Central memory CD8-positive, alpha-beta T cell (primary cell): ENCODE data around the gene METTL6.
"Not testable (repeated sequence)": the region's sequence is repeated elsewhere in the genome, so short reads cannot be mapped to it uniquely, and the experiment has no call there.

Source experiments
- ATAC-seq: fragments of 150-1000 bp; cut with Tn5 transposase; replicated peaks from 2 replicates; pipeline ENCODE4 v1.10.0; 2022; ENCODE audit warnings: mild to moderate bottlenecking, moderate FRiP score, moderate number of reproducible peaks; ENCODE audit not compliant: poor library complexity, severe bottlenecking; ENCODE audit errors: extremely low read depth
- DNase-seq, 2 donors: peaks; one replicate each; pipeline ENCODE4 v3.0.0; 2021; ENCODE audit warnings: low spot score in 2 of 2
- H3K27ac Mint-ChIP-seq: one replicate; pipeline ENCODE4 v1.8.0; 2022; ENCODE audit warnings: low read depth, mild to moderate bottlenecking, moderate library complexity, mixed read lengths
- H3K27me3 Mint-ChIP-seq: one replicate; pipeline ENCODE4 v1.8.0; 2022; ENCODE audit warnings: mixed read lengths
- H3K36me3 Mint-ChIP-seq: one replicate; pipeline ENCODE4 v1.8.0; 2022; ENCODE audit warnings: mild to moderate bottlenecking, moderate library complexity, mixed read lengths; ENCODE audit not compliant: insufficient read depth
- H3K4me1 Mint-ChIP-seq: one replicate; pipeline ENCODE4 v1.8.0; 2022; ENCODE audit warnings: mixed read lengths
- H3K4me3 Mint-ChIP-seq: one replicate; pipeline ENCODE4 v1.8.0; 2022; ENCODE audit warnings: mild to moderate bottlenecking, moderate library complexity, mixed read lengths
- H3K9me3 Mint-ChIP-seq: one replicate; pipeline ENCODE4 v1.8.0; 2022; ENCODE audit warnings: mixed read lengths

METTL6 gene

DNA sequence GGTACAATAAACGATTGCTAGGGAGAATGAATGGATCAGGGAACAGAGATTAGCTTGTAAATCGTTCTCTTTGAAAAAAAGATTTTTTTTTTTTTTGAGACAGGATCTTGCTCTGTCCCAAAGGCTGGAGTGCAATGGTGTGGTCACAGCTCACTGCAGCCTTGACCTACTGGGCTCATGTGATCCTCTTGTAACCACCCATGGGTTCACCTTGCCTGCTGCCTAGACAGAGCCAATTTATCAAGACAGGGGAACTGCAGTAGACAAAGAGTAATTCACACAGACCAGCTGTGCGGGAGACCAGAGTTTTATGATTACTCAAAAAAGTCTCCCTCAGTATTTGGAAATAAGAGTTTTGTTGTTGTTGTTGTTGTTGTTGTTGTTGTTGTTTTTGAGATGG is 39.6 kb downstream of the METTL6 start:
- Mint-ChIP-seq H3K27ac (no peak overlapping the region), H3K4me3 (no peak overlapping the region), H3K4me1 (peaks cover 7% of the 10 kb centered on the region), H3K9me3 (no peaks in the 10 kb centered on the region), H3K36me3 (no peaks in the 10 kb centered on the region), H3K27me3 (no peaks in the 10 kb centered on the region)
- ATAC-seq (no peak), DNase-seq (no peak)

DNA sequence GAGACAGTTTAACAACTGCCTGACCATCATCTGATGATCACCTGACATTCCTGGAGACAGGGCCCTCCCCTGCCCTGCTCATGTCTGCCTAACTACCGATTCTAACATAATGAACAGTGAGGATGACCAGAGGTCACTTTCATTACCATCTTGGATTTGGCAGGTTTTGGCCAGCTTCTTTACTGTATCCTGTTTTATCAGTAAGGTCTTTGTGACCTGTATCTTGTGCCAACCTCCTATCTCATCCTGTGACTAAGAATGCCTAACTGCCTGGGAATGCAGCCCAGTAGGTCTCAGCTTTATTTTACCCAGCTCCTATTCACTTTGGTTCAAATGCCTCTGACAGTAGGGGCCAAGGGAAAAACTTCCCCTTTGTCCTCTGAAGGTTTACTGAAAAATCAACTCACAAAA is 40.2 kb downstream of the METTL6 start:
- H3K27ac Mint-ChIP-seq: no peak overlapping the region
- no peaks in the 10 kb centered on the region for H3K9me3 Mint-ChIP-seq
- no peaks in the 10 kb centered on the region for H3K36me3 Mint-ChIP-seq
- H3K4me1 Mint-ChIP-seq: peaks cover 7% of the 10 kb centered on the region
- DNase-seq: no peak
- no peak overlapping the region for H3K4me3 Mint-ChIP-seq
- ATAC-seq: no peak
- no peaks in the 10 kb centered on the region for H3K27me3 Mint-ChIP-seq

GRCh38 chr3:15386654-15386955 is 40.7 kb downstream of the METTL6 start:
- H3K27ac Mint-ChIP-seq, H3K27me3 Mint-ChIP-seq, H3K4me3 Mint-ChIP-seq, H3K4me1 Mint-ChIP-seq, H3K9me3 Mint-ChIP-seq, DNase-seq, ATAC-seq, H3K36me3 Mint-ChIP-seq: not testable (repeated sequence)

DNA sequence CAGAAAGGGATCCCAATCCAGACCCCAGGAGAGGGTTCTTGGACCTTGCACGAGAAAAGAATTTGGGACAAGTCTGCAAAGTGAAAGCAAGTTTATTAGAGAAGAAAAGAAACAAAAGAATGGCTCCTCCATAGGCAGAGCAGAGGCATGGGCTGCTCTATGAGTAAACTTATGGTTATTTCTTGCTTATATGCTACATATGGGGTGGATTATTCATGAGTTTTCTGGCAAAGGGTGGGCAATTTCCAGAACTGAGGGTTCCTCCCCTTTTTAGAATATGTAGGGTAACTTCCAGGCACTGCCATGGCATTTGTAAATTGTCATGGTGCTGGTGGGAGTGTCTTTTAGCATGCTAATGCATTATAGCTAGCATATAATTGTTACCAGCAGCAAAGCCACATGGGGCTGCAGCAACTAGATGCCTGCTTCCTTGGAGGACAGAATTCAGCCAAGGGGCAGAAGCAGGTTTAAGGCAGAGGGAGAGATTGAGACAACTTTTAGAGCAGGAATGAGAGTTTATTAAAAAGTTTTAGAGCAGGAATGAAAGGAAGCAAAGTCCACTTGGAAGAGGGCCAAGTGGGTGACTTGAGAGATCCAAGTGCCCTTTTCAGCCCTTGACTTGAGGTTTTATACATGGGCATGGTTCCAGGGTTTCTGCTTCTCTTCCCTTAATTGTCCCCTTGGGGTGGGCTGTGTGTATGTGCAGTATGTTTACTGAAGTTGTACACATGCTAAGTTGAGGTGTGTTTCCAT is 41.3 kb downstream of the METTL6 start:
- DNase-seq: no peak
- Mint-ChIP-seq H3K4me1 (peaks cover 7% of the 10 kb centered on the region), H3K27me3 (no peaks in the 10 kb centered on the region), H3K36me3 (no peaks in the 10 kb centered on the region), H3K27ac (peak overlapping the region; percentile 48), H3K9me3 (no peaks in the 10 kb centered on the region), H3K4me3 (no peak overlapping the region)
- no peak for ATAC-seq

- not testable (repeated sequence) for H3K9me3 Mint-ChIP-seq, H3K27me3 Mint-ChIP-seq, H3K36me3 Mint-ChIP-seq, H3K4me3 Mint-ChIP-seq, DNase-seq, H3K4me1 Mint-ChIP-seq, ATAC-seq
- peak overlapping the region; percentile 48 for H3K27ac Mint-ChIP-seq
Observed at GRCh38 chr3:15385238-15385695, 42.1 kb downstream of the METTL6 start.

DNA sequence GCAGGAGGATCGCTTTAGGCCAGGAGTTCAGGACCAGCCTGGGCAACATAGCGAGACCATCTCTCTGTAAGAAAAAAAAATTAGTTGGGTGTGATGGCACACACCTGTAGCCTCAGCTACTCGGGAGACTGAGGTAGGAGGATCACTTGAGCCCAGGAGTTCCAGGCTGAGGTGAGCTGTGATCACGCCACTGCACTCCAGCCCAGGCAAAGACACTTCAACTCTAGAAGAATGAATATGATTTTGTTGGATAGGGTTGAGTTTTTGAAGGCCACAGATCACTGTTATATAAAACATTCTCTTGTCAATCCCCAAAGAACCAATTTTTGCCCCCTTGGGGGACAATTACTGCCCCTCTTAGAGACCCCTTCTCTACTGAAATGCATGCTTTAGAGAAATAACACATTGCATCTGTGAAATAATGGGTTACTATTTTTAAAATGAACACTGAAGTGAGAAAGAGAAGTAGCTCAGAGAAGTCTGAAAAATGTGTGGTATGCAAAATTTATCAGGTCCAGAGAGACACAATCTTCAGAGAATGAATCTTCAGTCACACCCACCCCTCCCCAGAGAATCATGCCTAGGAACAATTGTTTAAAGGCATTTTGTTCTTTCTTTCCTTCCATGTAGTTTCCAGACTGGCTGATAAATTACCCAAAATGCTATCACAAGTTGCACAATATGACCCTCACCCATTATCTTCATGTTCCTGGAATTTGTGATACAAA is 42.7 kb downstream of the METTL6 start:
- H3K36me3 Mint-ChIP-seq: no peaks in the 10 kb centered on the region
- H3K4me3 Mint-ChIP-seq: no peak overlapping the region
- no peaks in the 10 kb centered on the region for H3K27me3 Mint-ChIP-seq
- ATAC-seq: no peak
- H3K4me1 Mint-ChIP-seq: peaks cover 7% of the 10 kb centered on the region
- no peaks in the 10 kb centered on the region for H3K9me3 Mint-ChIP-seq
- peak overlapping the region; percentile 32 for H3K27ac Mint-ChIP-seq
- no peak for DNase-seq

GRCh38 chr3:15382405-15382923 is 44.9 kb downstream of the METTL6 start:
- Mint-ChIP-seq H3K4me3 (no peak overlapping the region), H3K4me1 (peaks cover 16% of the 10 kb centered on the region), H3K27me3 (no peaks in the 10 kb centered on the region), H3K36me3 (peaks cover 6% of the 10 kb centered on the region), H3K9me3 (no peaks in the 10 kb centered on the region), H3K27ac (no peak overlapping the region)
- ATAC-seq (no peak), DNase-seq (no peak)

GRCh38 chr3:15380980-15381890 is 46.1 kb downstream of the METTL6 start:
- Mint-ChIP-seq H3K4me1 (peaks cover 15% of the 10 kb centered on the region), H3K9me3 (no peaks in the 10 kb centered on the region), H3K27me3 (no peaks in the 10 kb centered on the region), H3K36me3 (peaks cover 6% of the 10 kb centered on the region), H3K4me3 (no peak overlapping the region), H3K27ac (no peak overlapping the region)
- no peak for DNase-seq
- no peak for ATAC-seq

GRCh38 chr3:15377961-15378791 is 49.2 kb downstream of the METTL6 start:
- H3K4me1 Mint-ChIP-seq: peaks cover 16% of the 10 kb centered on the region
- ATAC-seq (peak; percentile 95), DNase-seq (peak; percentile 89 to 94)
- H3K4me3 Mint-ChIP-seq: peak overlapping the region; percentile 20
- no peaks in the 10 kb centered on the region for H3K27me3 Mint-ChIP-seq
- H3K27ac Mint-ChIP-seq: peak overlapping the region; percentile 92
- H3K9me3 Mint-ChIP-seq: no peaks in the 10 kb centered on the region
- peaks cover 6% of the 10 kb centered on the region for H3K36me3 Mint-ChIP-seq

DNA sequence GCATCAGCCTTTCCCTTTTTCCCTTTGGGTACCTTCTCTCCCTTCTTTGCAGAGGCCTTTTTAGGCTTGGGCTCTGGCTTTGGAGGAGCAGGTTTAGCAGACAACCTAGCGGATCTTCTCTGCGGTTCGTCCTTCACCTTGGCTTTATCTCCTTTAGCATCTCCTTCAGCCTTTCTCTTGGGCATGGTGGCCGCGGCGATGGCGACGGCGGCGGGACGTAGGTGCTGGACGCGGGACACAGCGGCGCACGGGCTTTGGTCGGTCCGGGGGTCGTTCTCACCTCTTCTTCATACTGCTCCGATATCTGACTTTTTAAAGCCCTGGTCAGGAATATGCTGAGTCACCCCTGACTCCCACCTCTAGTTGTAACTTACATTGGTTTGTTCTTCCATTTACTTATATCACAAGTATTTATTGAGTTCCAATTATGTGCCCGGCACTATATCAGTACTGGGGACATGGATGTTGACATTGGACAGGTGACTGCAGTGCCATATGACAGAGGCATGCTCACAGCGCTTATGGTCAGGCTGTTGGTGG is 51.8 kb downstream of the METTL6 start:
- ATAC-seq (no peak), DNase-seq (no peak)
- Mint-ChIP-seq H3K27ac (peak overlapping the region; percentile 92), H3K36me3 (peaks cover 6% of the 10 kb centered on the region), H3K4me3 (no peak overlapping the region), H3K27me3 (no peaks in the 10 kb centered on the region), H3K4me1 (peaks cover 16% of the 10 kb centered on the region), H3K9me3 (no peaks in the 10 kb centered on the region)

DNA sequence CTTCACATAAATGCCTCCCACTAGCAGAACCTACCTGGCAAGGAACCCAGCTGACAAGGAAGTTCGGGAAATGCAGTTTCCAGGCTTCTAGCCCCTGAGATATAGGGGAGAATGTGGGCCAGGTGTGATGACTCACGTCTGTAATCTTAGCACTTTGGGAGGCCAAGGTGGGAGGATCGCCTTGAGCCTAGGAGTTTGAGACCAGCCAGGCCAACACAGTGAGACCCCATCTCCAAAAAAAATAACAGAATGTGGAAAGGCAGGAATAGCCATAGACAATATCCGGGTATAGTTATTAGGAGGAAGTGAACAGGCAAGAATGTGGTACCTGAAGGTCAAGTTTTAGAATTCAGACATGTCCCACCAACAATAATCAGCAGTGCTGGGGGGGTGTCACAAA is 54.4 kb downstream of the METTL6 start:
- Mint-ChIP-seq H3K9me3 (no peaks in the 10 kb centered on the region), H3K4me1 (peaks cover 12% of the 10 kb centered on the region), H3K4me3 (no peak overlapping the region), H3K27me3 (no peaks in the 10 kb centered on the region), H3K36me3 (peaks cover 1% of the 10 kb centered on the region), H3K27ac (no peak overlapping the region)
- DNase-seq (no peak), ATAC-seq (no peak)
